IPS-18c (cell line): ENCODE results near the gene TP53I3.
"Not testable (repeated sequence)": the region's sequence is repeated elsewhere in the genome, so short reads cannot be mapped to it uniquely, and the experiment has no call there.

Source experiments
- H3K4me3 ChIP-seq: 2 replicates; pipeline ENCODE4 v1.7.0; 2013; ENCODE audit warnings: low read depth, mild to moderate bottlenecking, low read length, moderate library complexity; ENCODE audit not compliant: insufficient read depth
- H3K9me3 ChIP-seq: one replicate; pipeline ENCODE4 v1.6.1; 2013; ENCODE audit warnings: mild to moderate bottlenecking, low read length, moderate library complexity; ENCODE audit not compliant: control insufficient read depth, insufficient read depth

TP53I3 gene

GRCh38 chr2:24084386-24085199 lies at the start of gene TP53I3:
Gene TP53I3, minus strand, starts transcription at chr2:24084834. Its CDS starts 508 bp downstream, at chr2:24084326.
- H3K9me3 ChIP-seq, result no peaks in the 10 kb centered on the region
- peak within 1 kb of the TSS; percentile 73 for H3K4me3 ChIP-seq

GRCh38 chr2:24132543-24132942 lies 47.9 kb upstream of the TP53I3 start:
- H3K9me3 ChIP-seq, result no peaks in the 10 kb centered on the region

GRCh38 chr2:24125956-24126355 lies 41.3 kb upstream of the TP53I3 start:
- H3K9me3 ChIP-seq, result no peaks in the 10 kb centered on the region
- no peak overlapping the region for H3K4me3 ChIP-seq

More at GRCh38 chr2:24132543-24132942, 47.9 kb upstream of the TP53I3 start:
- H3K4me3 ChIP-seq, result no peak overlapping the region

- H3K4me3 ChIP-seq, result peak overlapping the region; percentile 72
- H3K9me3 ChIP-seq, result no peaks in the 10 kb centered on the region
Observed at GRCh38 chr2:24123922-24124580, 39.4 kb upstream of the TP53I3 start.

- H3K9me3 ChIP-seq, result no peaks in the 10 kb centered on the region
- peak within 1 kb of the TSS; percentile 72 for H3K4me3 ChIP-seq
Observed at GRCh38 chr2:24123195-24123921, 38.7 kb upstream of the TP53I3 start, which contains the start of the genes FAM228B and PFN4. Gene FAM228B, plus strand, starts transcription at chr2:24123469. Its CDS starts 893 bp downstream, at chr2:24124362. Gene PFN4, minus strand, starts transcription at chr2:24123334. Its CDS starts 799 bp downstream, at chr2:24122535.

GRCh38 chr2:24122366-24123194 lies 37.9 kb upstream of the TP53I3 start:
- no peaks in the 10 kb centered on the region for H3K9me3 ChIP-seq
- H3K4me3 ChIP-seq, result peak overlapping the region; percentile 72

GRCh38 chr2:24121469-24121868 lies 36.8 kb upstream of the TP53I3 start:
- Histone ChIP-seq H3K4me3 (no peak overlapping the region), H3K9me3 (no peaks in the 10 kb centered on the region)

GRCh38 chr2:24121066-24121465 lies 36.4 kb upstream of the TP53I3 start:
- no peaks in the 10 kb centered on the region for H3K9me3 ChIP-seq
- H3K4me3 ChIP-seq, result no peak overlapping the region; the same call in none of the 2 replicates

GRCh38 chr2:24117902-24118301 lies 33.3 kb upstream of the TP53I3 start:
- no peak overlapping the region for H3K4me3 ChIP-seq
- H3K9me3 ChIP-seq, result no peaks in the 10 kb centered on the region

- H3K4me3 ChIP-seq, result no peak overlapping the region
Observed at GRCh38 chr2:24115057-24115456, 30.4 kb upstream of the TP53I3 start.

GRCh38 chr2:24111407-24111901 lies 26.8 kb upstream of the TP53I3 start:
- Histone ChIP-seq H3K4me3 (no peak overlapping the region), H3K9me3 (no peaks in the 10 kb centered on the region)

More at GRCh38 chr2:24115057-24115456, 30.4 kb upstream of the TP53I3 start:
- H3K9me3 ChIP-seq, result no peaks in the 10 kb centered on the region

- no peak overlapping the region for H3K4me3 ChIP-seq
Observed at GRCh38 chr2:24110660-24111303, 26.1 kb upstream of the TP53I3 start.

GRCh38 chr2:24109431-24109830 lies 24.8 kb upstream of the TP53I3 start:
- not testable (repeated sequence) for H3K9me3 ChIP-seq, H3K4me3 ChIP-seq

More at GRCh38 chr2:24110660-24111303, 26.1 kb upstream of the TP53I3 start:
- H3K9me3 ChIP-seq, result no peaks in the 10 kb centered on the region

GRCh38 chr2:24107336-24107735 lies 22.7 kb upstream of the TP53I3 start:
- no peak overlapping the region for H3K4me3 ChIP-seq
- H3K9me3 ChIP-seq, result no peaks in the 10 kb centered on the region

- no peak overlapping the region for H3K4me3 ChIP-seq
- H3K9me3 ChIP-seq, result no peaks in the 10 kb centered on the region
Observed at GRCh38 chr2:24106786-24107185, 22.2 kb upstream of the TP53I3 start.

GRCh38 chr2:24105816-24106215 lies 21.2 kb upstream of the TP53I3 start:
- no peak overlapping the region for H3K4me3 ChIP-seq
- H3K9me3 ChIP-seq, result no peaks in the 10 kb centered on the region
